GM21717 (cell line): ENCODE data around the gene ITGA8.
"Not testable (repeated sequence)": the region's sequence is repeated elsewhere in the genome, so short reads cannot be mapped to it uniquely, and the experiment has no call there.

Source experiments
- ATAC-seq: cut with Tn5 transposase; IDR thresholded peaks from one replicate; pipeline ENCODE4 v1.9.1; 2021; ENCODE audit warnings: mild to moderate bottlenecking, moderate library complexity; ENCODE audit not compliant: unreplicated experiment

ITGA8 gene

DNA sequence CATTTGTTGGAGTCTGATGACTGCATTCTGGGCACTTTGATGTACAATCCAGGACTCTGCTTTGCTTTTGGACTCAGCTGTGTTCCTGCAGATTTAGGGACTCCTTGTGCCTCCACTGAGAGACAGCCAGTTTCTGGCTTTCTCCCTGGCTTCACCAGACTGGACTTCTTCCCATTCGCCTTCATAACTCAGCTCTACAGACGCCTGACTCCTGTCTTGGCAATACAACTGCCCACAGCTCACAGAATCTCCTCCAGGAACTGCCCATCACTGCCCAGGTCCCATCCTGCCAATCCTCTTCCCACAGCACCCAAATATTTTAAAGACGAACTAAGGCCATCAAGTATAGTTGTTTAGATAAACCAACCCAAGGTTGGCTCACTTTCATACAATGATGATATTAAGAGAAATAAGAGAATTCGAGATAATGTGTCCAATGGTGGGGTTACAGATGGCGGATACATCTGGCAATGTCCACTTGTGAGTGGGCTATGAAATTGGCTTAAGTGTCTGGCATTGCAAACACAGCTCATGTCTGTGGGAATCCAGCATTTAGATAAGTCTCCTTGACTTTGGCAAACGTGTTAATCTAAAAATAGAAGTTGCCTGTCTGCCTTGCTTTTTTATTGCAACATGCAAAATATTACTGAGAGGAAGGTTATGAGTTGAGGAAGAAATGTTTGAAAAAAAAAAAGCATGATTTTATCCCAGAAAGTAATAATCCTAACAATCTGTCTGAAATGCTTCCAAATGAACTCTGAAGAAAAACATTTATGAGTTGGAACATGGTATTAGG is 95.1 kb downstream of the ITGA8 start:
- no peak for ATAC-seq

DNA sequence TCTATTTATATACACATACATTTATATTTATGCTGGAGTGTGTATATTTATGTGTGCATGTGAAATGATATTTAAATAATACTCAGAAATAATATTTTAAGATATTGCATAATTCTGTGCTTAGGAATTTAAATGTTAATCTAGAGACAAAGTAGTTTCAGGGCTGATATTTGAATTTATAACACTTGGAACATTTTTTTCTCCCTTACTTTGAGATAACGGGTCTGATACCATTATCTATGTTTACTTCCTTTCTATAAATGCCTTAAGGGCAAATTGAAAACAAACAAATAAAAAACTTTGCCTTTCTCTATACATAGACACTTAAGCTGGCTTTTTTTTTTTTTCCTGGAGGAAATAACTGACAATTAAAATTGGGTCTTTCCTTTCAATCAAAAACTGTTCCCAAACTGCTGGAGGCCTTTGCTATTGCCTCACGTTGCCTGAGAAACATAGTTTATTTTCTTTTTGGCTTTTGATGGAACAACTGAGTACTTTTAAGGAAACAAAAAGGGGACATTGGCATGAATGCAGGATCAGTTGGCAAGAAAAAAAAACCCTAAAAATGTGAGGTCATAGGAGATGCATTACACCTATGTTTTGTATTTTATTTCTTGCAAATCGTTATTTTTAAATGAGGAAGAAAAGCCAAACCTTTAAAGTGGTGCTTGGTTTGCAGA is 98.7 kb downstream of the ITGA8 start:
- no peak for ATAC-seq

DNA sequence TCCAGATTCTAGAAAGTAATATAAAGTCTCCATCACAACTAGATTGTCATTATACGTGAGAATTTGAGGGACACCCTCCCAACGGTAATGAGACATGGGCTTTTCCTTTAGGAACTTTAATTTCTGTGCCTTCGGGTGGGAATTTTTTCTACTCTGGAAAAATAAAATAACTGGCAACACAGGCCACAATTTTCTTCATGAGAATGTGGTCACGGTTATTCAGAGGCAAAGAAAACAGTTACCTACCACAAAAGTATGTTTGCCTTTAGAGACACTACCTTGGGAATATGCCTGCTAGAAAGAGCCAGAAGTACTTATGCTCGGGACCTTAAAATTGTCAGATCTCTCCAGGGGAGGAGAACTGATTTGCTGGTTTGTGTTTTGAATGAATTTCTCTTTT is 99.4 kb downstream of the ITGA8 start:
- ATAC-seq: no peak

DNA sequence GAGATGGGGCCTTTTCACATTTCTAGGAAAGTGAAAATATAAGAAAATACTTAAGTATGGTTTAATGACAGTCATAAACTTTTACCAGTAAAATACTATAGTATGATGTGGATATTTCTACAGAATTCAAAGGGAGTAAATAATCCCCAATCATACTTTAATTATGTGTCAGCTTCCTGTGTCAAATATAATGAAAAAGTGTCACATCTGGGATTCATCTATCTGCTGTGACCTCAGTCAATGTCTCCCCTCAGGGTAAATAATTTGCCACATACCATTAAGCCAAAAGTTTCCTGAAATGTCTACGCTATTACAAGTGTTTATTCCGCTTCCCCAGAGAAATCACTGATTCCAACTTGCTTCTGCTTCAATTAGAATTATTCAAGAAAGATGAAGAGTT is 110.5 kb downstream of the ITGA8 start:
- no peak for ATAC-seq

DNA sequence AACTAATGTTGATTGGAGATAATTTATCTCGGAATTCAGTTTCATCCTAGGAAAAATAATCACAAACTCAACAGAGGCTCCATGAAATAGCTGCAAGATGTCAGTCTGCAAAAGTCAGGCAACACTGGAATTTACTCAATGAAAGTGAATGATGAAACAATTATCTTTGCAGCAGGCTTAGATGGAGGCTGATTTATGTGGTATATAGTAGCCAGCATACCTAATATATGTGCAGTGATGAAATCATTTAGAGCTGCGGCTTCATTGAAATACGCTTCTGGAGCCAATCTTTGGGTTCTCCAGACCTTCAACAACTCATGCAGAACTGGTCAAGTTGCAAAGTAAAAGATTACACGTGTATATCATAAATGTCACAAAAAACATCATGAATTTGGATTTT is 113.3 kb downstream of the ITGA8 start:
- no peak for ATAC-seq

DNA sequence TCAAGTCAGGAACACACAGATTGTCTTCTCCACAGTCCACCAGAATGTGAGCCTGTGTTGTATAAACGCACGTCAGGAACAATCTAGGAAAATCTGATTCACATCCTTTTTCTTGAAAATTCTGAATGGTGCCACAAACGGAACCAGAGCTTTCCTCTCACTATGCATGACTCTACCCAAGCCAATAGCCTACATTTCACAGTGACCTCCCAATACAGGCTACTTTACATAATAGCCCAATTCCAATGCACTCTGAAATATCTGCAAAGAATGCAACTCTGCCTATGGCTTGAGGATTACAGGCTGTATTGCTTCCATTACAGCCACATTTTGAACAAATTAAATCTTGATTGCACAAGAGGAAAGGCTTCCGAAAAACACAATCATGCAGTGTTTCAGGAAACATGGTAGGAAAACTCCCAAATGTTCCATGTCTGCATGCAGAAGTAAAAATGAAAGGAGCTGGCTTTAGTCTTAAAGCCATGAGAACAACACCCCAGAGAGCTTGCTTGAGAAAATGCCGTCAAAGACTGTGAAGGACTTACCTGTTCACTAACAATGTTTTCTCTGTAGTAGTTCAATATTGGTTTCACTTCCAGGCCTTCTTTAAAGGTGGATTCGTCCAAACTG is 113.9 kb downstream of the ITGA8 start:
- ATAC-seq: no peak

DNA sequence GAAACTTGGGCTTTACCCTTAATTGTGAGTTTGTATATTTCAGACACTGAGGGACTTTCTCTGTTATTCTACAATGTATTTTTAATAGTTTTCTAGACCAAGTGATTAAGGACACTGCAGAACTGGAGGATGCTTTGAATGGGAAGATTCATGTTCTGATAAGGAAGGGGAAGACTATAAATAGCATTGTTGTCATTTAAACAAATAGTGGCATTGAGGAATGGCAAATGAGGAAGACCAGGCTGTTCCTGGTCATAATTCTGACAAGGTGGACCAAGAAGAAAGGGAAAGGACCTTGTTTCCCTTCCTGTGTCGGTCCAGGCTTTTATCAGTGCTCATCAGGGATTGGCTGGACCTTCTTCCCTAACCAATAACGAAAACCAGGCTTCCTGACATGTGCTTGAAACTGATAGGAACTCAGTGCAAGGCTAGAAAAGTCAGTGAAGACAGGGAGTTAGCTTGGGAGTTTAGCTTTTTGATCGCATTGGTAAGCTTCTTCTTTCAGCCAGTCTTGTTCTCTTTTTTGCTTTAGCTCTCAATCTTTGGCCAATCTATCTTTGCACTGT is 116.2 kb downstream of the ITGA8 start:
- no peak for ATAC-seq

DNA sequence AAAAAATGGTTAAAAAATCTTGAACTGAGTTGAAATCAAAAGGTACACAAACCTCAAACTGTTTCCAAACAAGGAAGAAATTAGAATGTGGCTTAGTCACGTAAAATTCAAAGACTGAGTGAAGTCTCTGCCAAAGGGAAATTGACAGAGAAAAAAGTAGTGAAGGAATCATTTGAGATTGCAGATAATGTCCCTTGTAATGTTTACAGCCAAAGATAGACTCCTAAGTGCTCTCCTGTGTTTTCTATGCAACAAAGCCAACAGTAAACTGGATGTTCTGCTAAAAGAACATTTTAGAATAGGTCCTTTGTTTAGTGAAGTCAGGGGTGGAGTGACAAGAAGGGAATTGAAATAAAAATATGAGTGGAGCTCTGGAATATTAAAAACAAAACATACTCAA is 117.9 kb downstream of the ITGA8 start:
- ATAC-seq: no peak

DNA sequence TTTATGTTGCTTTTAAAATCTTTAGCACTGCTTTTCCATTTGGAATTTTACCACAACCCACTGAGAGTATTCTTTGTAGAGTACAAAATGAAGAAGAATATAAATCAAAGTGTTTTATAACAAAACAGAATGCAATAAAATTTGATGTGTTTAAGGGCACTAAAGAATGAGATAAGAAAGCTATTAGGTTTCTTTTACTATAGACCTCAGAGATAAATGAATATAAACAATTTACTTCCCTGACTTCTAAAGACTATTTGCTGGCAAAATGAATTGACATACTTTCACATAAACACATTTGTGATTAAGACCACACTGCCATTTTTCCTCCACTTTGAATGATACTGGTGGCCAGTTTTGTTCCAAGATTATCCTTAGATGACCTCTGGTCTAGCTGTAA is 124.5 kb downstream of the ITGA8 start:
- no peak for ATAC-seq

DNA sequence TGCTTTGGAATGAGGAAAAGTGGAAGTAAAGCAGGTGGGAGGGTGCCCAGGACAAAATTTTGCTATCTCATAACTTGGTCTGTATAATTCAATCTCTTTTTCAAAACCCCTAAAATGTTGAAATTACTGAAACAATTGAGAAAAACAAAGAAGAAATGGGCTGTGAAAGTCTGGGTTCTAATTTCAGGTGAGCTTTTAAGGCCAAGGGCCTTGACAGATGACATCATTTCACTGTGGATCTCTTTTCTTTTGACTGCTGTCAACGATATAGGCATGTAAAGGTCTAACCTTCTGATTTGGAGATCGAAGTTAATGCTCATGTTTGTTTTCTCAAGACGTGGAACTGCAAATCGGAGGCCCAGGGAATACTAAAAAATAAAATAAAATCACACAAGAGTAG is 127.8 kb downstream of the ITGA8 start:
- no peak for ATAC-seq

DNA sequence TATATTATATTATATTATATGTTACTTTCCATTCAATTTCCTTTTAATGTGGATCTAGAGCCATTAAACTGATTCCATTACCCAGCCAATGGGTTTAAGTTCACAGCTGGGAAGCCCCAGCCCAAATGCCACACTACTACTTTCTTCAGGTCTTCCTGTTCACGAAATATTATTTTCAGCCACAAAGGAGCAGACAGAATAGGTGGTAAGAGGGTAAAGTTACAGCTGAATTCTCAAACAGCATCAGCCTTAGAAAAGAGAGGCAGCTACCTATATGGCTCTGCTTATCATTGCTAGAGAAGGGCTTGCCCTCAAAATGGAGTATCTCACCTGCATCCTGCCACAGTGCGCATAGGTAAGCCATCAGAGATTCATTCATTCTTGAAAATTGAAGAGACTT is 128.3 kb downstream of the ITGA8 start:
- no peak for ATAC-seq

DNA sequence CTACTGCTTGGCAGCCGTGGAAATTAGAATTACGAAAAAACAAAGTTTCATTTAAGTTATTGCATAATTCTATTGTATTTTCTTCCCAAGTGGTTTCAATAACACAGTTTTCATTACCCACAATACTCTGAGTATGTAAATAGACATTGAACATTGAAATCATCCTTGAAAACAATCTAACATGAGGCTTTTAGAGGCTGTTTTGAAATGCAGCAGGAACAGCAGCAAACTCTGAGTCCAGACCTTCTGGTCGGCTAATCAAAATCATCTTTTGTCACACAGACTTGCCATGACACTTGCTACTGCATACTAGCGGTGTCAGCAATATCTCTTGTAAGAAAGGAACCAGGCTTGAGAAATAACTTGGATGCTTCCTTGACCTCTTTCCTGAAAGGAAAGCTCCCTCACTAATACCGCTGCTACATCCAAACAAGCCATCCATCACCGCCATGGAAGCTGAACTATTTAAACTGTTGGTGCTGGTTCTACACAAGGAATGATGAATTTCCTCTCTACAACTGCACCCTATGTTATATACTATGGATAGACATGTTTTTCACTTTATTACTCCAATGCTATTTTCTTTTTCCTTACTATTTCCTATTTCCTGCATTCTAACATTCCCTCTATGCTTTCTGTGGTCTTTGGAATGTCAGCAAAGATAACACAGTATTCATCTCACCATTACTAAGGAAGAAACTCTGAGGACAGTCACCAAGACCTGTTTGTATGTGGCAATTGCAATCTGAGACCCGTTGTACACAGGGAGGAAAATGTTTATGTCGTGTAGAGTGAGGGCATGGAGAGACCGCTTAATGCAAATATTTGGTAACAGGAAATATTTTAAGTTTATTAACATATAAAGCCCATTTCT is 130.8 kb downstream of the ITGA8 start:
- ATAC-seq: no peak

DNA sequence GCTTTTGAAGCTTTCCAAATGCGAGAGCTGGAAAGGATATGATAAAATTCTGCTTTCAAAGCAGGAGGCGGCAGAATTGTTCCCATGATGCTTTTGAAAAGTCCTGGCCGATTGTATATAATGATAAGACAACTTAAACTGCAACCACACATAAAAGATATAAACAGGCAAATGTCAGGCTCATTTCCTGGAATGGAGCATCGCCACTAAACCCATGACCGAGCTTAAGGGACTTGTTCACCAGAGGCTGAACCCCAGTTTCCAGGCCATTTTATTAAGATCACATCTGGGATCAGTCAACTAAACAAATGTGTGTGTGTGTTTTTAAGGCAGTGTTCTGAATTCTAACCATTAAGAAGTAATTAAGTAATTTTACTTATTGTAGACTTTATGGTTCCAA is 131.6 kb downstream of the ITGA8 start:
- ATAC-seq: no peak

DNA sequence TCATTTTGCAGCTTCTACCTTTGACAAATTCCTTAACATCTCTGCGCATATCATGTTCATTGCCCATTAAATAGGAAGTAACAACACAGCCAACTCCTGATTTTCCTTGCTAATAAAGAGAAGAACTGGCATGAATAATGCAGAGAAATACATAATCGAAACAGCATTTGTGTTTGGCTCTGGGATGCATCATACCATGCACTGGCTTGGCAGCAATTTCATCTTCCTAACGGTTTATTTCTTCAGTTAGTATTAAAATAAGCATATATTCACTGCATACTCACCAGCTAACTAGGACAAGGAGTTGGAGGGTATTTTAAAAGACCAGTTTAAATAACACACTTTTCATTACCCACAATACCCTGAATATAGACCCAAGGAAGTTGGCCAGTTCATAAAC is 132.5 kb downstream of the ITGA8 start:
- ATAC-seq: no peak

DNA sequence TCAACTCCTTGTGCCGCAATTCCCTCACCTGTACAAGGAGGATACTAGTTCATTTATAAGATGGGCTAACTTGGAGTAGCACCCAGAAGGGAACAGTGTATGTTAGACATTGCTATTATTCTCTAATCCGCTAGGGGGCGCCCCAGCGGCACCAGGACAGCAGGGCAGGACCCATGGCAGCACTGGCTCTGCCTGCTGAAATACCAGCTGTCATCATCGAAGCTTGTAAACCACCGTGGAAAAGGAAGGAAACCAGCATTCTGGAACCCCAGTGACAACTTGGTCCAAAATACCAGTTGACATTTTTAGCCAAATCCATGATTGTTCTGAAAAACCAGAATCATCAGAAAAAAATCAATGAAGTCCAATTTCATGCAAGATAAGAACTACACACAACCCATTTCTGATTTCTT is 134.4 kb downstream of the ITGA8 start:
- peak; percentile 79 for ATAC-seq

DNA sequence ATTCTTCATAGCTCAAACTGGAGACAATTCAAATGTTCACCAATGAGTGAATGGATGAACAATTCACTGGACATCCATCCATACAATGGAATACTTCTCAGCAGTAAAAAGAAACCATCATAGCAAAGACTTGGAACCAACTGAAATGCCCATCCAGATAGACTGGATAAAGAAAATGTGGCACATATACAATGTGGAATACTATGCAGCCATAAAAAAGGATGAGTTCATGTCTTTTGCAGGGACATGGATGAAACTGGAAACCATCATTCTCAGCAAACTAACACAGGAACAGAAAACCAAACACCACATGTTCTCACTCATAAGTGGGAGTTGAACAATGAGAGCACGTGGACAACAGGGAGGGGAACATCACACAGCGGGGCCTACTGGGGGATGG is 136.8 kb downstream of the ITGA8 start:
- not testable (repeated sequence) for ATAC-seq

DNA sequence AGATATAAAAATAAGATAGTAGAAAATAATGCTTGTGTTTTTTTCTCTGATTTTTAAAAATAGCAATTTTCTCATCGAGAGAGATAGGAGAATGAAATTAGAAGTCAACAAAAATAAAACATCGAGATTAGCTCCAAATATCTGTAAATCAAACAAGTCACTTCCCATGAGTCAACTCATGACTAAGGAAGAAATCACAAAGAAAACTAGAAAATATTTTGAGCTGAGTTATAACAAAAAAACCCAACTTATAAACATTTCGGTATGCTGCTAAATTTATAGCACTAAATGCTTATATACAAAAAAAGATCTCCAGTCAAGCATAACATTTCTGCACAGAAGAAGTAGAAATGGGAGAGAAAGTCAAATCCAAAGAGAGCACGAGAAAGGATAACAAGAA is 140.1 kb downstream of the ITGA8 start:
- no peak for ATAC-seq

DNA sequence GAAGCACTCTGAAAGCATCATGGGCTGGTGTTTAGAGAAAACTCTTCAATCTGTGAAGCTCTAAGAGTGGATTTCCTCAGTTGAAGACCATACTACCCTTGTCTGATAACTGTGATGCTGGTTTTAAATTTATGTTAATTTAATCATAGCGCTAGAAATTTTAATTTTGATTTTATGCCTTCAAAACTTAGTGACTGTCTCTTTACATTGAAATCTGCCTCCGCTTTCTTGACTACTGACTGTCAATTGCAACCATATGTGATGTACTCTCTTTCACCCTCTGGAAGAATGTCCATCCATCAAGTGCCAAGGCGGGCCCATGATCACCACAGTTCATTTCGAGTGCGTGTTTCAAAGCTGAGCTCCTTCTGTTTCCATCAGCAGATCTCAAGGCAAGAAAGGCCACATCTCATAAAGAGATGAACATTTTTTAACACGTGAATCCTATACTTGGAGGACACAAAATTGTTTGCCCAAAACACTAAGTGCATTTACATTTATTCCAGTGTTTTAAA is 147.1 kb downstream of the ITGA8 start:
- ATAC-seq: no peak

DNA sequence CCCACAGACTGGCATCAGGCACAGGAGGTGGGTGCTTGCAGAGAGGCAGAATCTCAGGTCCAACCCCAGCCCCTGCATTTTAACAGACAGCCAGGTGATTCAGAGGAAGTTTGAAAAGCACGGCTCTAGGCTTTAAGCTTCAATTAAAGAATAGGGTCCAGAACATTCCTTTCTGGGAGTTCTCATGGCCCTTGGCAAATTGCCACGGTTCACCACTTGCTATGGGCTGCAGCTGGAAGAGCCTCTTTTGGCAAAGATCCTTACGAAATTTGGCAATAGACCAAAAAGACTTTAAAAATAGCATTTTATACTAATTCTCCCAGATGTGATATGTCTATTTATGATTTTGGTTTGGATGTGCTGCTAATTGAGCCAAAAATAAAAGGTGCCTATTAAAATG is 148.1 kb downstream of the ITGA8 start:
- no peak for ATAC-seq

DNA sequence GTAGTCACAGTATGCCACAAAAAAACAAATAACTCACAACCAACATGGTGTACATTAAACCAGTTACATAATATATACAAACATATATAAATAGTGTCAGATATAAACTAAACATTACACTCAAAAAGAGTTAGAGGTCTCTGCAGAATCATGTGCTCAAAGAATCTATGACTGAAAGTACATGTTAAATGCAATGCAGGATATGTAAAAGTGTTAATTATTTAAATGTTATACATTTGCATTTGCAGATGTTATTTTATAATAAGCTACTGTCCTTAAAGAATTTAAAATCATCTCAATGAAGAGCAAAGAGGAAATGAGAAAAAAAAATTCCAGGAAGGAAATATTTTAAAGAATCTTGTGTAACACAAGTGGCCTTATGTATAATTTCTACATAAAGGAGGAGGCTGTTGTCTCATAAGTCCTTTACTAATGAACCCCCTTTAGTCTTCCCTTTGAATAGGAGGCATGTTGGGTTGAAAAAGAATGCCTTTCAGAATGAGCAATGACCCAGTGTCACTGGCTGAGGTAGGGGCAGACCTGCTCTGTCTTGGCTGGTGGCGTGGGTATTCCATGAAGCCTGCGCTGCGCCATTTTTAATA is 148.9 kb downstream of the ITGA8 start:
- no peak for ATAC-seq
